Epidermal melanocyte (primary cell): ENCODE measurements around the gene REG4.

ENCODE experiments used
- DNase-seq: peaks from one replicate; pipeline ENCODE4 v3.0.0; 2011; ENCODE audit warnings: low spot score; ENCODE audit not compliant: insufficient read length

Gene REG4

DNA sequence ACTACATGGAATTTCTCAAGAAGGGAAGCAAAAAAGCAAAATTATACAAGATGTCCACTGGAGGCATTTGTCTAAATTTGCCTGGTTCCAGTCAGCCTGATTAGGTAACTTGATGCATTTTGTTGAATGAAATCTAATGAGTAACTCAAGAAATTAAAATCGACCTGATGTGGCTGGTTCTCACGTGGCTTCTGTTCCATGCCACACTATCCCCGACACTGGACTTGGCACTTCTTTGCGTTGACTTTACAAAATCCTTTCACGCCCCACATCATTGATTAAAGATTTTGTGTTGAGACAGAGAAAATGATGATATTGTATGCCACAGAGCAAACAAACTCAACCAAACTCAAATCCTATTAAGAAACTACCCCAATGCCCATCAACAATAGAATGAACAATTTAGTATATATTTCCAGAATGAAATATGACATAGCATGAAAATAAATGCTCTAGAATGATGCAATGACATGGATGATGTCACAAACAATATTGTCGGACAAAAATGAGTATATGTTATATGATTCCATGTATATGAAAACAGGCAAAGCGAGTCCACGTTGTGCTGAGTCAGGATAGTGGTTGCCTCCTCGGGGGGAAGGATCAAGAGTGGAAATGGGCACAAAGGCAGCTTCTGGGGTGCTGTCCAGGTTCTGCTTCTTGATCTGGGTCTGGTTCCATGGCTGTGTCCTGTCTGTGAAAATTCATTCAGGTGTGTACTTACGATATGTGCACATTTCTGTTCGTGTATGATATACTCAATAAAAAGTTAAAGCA lies 29.6 kb downstream of the REG4 start:
- DNase-seq, result no peak

DNA sequence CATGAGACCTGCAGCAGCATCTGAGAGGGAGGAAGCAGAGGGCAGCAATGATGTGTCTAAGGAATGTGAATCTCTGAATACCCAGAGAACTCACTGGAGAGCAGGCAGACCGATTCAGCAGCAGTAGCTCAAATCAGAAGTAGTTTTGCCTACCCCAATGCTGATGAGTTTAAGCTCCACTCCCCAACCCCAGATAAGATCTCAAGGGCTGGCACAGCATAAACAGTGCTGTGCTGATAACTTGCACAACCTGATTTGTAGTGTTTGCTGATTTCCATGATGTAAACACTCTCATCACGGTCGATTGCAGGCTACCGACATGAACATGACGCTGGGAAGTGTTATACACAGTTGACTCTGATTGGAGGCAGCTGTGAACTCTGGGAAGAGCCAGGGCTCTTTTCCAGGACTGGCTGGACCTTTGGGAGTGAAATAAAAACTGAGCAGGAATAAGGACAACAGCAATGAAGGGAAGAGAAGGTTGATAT lies 31.3 kb downstream of the REG4 start:
- no peak for DNase-seq

DNA sequence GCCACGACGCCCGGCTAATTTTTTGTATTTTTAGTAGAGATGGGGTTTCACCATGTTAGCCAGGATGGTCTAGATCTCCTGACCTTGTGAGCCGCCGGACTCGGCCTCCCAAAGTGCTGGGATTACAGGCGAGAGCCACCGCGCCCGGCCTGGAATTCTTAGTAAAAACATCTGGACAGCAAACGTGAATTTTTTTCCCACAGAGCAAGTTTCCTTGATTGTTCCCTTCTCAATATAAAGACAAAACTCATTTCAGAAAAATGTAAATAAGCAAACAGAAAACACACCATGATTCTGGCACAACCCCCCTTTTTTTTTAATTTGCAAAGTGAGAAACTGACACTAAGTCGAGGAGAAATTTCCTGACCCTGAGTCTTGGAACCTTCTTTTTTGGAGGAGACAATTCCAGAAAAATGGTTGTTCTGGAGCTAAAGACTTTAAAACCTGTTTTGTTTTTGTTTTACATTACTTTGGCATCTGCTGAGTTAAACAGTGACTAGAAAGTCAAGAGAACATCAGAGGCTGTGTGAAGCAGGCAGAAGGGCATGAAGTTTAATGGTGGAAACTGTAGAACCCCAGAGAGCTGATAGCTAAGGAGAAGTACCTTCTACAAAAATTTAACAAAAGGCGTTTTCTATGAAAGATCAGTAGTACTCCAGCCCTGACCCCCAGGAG lies 32.2 kb downstream of the REG4 start:
- DNase-seq, result no peak

DNA sequence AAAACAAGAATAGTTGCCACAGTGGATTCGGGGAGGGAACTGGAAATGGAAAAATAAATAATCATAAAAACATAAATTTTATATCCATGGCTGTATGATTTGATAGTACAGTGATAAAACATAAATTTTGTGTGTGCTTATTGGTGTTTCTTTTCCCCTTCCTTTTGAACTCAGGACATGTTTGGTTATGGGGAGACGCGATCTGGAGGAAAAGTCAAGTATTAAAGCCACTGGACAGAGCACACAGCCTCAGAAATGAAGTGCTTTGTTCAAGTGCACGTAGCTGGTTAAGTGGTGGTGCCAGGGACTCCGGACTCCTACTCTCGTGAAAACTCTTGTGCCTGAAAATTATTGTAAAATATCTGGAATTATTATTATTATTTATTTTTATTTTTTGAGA lies 32.9 kb downstream of the REG4 start:
- DNase-seq, result no peak

DNA sequence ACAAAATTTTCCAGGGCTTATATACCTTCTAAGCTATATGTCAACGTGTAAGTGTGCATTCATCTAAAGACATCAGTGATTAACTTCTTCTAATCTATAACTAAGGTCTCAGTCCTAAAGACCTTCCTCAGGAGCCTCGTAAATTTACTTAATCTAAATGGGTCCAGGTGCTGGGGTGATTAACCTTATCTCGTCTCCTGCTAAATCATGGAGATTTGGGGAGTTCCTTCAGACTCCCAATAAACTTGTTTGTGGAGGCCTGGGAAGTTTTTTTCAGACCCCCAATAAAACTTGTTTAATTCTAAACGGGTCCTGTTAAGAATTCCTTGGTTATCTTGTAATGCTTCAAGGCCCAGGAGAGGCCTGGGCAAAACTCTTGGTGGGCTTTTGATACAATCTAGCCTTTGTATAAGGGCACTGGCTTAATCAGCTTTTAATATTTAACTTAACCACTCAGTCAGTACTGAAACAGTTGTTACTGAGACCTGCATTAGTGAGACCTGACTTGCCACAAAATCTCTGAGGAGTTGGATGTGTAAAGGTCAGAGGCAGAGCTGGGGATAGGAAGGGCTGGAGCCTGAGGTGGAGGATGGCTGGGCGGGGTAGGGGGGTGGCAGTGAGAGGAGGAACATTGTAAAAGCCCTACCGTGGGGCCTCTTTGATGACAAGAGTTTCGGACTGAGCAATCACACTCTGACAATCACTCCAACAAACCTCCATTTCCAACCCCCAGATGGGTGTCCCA lies 36.3 kb downstream of the REG4 start:
- no peak for DNase-seq

DNA sequence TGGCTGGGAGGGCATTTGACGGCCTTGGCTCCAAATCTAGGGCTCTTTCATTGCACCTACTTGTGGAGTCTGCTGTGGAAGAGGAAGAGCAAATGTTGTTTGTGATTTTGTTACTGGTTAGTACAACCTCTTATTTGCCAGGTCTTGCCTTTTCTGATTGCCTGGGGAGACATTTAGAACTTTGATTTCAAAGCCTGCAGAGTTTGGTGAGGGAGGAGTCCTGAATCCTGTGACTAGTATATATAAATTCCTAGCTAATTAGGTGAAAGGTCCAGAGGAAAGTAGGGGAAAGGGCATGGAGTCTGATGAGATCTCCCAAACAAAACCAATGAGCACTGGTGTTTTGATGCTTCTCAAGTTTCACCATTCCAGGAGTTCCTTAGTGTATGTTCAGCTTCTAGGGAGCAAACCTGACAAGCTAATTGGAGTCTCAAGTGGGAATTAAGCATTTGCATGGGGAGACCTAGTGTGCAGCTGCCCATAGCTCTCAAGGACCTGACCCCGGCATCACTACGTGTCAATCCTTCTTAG lies 37.5 kb downstream of the REG4 start:
- DNase-seq, result peak; percentile 26

DNA sequence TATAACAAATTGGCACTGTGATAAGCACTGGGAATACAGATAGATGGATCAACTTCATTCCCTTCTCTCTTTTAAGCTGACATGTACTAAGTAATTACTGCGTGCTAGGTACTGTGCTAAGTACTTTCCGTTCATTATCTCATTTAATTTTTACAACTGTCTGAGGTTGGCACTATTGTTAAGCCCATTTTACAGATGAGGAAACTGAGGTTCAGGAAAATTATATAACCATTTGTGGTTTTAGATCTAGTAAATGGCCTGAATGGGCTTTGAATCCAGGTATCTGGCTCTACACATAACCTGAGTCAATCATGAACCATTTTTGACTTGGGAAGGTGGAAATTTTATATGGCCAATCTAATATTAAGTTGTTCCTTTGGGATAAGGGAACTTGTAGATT lies 39.0 kb downstream of the REG4 start:
- no peak for DNase-seq

DNA sequence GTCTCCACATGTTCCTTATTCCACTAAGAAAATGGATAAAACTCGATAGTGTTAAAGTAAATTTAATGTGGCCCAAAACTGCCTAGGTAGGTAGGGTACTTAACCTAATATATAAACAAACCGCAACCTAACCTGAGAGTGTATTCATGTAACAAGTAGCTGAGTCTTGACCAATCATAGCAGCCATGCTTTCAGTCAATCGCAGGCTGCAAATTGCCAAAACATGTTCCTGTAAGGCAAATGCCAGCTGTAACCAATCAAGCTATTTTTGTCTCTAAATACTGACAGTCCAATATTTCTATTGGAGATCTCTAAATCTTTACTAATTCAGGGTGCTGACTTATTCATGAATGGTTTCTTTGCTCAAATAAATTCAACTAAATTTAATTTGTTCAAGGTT lies 39.5 kb downstream of the REG4 start:
- peak; percentile 22 for DNase-seq

DNA sequence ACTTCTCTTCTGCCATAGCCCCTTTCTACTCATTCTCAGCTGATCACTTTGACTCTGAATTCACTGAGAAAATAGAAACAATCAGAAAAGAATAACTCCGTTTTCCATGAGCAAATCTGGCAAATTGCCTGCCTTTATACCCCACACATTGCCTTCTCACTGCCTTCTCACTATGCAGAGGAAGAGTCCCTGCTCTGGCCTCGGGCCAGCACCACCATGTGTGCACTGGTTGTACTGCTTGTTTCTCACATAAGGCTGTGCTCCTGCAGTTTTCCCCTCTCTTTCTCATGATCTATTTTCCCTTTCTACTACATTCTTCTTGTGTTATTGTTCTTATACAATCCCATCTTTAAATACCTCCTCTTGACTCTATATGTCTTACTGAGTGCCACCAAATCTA lies 40.2 kb downstream of the REG4 start:
- peak; percentile 29 for DNase-seq

DNA sequence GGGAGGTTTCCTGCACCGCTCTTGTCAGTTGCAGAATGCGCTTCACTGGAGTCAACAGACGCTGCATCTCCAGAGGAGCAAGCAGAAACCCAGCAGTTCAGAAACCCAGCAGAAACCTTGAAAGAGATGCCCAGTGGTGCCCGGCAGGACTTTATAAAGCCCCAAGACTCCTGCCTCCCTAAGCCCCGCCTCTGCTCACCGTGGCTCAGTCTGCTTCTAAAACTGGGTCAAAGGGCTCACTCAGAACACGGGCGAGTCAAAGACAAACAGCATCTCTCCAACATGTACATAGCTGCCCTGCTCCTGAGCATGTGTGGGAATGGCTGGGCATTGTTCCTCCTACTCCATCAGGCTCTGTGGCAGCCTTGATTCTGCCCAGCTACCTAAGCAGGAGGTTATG lies 42.5 kb downstream of the REG4 start, which contains the start of gene HMGCS2:
Gene HMGCS2 (minus strand): TSS at position 128 of the 400 bp plus-strand sequence. CDS start 61 bp downstream, at position 67.
- no peak for DNase-seq

DNA sequence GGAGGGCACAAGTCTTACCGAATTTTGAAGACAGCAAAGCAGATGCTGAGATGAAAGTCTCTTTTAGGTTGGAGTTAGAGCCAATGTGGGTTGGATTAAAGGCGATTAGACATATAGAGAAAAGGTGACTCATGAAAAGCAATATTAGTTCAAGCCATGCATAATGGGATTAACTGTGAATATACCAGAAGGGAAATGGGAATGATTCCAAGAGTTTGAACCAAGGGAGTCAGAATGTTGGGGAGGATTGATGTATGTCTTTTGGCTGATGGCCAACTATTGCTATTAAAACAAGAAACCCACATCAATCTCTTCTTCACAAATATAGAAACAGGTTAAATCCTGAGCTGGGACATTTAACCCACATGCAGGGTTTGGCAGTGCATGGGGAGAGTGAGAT lies 43.8 kb downstream of the REG4 start:
- DNase-seq, result no peak

DNA sequence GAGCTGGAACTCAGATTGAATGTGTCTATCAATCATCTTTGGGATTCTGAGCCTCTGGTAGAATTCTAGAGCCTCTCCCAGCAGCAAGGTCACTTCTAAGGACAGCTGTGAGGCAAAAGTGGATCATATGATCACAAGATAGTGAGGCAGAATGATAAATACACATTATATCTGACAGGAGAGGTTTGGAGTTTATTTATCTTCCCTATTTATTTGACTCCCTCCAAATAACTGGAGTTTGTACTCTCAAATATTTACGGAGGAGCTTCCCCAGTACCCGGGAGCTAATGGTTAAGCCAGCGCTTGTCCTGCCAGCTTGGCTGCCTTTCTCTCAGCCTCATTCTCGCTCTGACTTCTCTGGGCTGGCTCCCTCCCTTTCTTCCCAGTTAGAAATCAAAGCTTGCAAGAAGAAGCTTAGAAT lies 44.9 kb downstream of the REG4 start:
- DNase-seq, result no peak

DNA sequence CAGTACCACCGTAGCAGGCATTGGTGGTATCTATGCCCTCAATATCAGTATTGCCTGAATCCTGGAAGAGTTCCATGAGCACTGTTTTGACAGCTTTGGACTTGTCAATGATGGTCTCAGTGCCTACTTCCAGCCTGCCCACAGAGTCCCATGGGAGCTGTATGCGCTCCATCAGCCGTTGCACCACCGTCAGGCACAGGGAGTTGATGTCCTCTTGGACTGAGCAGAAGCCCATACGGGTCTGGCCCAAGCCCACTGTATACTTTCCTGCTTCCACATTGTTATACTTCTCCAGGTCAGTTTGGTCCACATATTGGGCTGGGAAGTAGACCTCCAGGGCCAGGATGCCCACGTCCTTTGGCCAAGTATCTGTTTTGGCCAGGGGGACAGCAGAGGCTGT lies 47.0 kb downstream of the REG4 start:
- no peak for DNase-seq

DNA sequence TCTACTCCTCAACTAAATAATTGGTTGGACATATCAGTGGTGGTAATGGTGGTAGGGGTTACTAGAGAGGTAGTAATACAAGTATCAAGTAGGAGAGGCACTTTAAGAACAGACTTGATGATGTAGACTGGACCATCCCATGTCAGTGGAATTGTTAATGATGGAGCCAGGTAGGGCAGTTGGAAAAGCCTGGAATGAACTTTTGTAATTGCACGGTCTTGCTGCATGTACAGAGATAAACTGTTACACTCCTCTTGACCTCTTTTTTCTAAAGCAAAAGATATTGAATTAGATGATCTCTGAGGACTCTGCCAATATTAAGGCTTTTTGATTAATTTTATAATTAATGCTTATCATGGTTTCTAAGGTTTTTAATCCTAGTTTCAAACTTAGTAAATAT lies 48.3 kb downstream of the REG4 start:
- no peak for DNase-seq

DNA sequence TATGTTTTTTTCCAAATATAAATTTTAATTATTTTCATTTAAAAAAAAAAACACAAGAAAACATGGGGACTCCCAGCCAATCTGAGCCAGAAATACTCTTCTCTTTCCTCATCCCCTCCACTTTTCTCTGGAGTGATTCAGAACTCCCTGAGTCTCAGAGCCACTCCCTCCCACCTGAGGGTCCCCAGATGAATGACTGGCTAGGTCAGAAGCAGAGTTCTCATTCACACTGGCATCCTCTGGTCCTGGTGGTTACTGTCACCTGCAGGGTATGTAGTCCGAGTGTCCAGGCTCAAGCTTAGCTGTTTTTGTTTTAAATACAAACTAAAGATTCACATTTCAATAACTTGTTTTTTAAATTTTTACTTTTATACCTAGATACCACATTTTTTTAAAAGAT lies 48.9 kb downstream of the REG4 start:
- DNase-seq, result no peak

DNA sequence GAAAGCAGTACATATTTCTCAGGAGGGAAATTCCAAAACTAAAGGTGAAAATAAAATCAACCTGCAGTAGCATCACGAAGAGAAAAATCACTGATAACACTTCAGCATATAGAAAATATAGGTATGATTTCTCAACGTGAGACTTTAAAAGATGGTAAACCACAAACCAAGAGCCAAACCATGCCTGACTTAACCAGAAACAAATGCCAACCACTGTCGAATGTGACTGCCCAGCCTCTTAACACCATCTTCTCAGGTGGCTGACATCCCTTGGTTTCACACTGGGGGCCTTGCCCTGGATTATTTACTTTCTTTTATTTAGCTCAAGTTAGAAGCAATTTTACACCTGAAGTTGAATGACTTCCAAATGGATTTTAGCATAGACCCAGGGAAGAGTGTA lies 52.7 kb downstream of the REG4 start:
- DNase-seq, result no peak

DNA sequence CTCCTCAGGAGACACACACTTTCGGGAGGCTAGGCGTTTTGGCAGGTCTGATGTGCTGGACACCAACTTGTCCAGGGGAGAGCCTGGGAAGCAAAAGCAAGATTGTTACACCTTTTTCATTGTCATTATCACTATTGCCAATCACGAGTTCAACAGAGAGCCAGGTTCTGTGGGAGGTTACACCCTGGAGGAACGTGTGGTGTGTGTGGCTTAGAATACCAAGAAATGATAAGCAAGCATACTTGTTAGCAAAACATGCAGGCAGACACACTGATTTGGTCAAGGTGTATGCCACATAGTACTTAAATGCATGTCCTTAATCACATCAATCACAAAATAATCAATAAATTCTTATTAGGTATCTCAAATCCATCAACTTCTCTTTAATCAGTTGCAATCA lies 58.7 kb downstream of the REG4 start:
- DNase-seq, result no peak

DNA sequence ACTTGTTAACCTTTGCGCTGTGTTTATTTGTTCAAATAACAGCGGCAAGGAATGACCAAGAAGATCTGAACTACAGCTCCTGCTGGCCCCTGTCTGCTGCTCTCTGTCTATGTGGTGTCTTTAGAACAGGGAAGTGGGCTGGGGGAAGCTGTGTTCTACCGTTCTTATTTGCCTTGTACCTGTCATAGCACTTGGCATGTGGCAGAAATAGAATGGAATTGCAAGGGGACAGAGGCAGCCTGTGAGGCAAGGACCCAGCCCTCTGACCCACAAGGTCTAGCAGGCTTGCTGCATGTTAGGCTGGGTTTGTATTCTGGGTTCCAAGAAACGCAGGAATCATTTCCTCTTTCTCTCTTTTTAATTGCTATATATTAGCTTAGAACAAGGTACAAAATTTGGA lies 63.2 kb downstream of the REG4 start:
- DNase-seq, result no peak

DNA sequence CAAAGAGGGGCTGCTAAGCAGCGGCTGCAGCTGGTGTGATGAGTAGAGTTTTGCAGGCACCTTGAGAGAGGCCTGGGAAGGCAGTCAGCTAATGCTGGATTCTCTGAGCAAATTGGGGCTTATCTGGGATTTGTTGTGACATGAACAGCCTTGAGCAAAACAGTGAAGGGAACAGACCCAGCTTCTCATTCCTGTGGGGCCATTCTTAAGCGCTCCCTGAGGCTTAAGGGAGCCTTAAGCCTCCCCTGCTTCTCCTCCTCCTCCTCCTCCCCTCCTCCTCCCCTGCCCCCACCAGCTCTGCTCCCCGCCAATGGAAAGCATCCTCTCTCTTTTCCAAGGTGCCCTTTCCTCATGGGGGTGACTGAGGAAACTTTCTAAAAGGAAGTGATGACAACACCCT lies 63.8 kb downstream of the REG4 start:
- no peak for DNase-seq

DNA sequence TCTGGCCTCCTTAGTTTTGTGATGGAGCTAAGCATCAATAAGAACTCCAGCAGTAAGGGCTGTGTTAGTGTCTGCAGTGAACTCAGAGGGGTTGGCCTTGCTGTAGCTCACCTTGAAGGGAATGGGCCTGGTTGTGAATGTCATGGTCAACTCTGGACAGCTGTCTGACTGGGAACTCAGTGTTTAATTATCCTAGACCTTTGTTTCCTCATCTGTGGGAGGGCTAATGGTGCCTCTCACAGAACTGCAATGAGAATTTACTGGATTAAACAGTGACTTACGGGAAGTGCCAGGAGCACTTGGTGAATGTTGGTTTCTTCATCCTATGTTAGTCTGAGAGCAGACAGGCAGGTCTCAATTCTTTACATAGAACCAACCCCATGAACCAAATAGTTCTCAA lies 66.2 kb downstream of the REG4 start:
- no peak for DNase-seq

DNA sequence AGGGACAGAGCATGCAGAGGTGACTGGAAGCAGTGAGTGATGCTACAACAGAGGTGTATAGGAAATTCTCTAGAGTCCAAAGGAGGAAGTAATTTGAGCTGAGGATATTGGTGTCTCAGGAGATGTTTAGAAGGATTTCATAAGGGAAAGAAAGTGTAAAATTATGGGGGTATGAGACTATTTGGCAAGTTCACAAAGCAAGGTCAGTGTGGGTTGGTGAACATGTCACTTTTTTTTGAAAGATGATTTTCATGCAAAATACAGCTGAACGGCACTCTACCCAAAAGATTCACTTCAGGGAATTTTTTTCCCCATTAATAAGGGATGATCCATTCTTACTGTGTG lies 66.7 kb downstream of the REG4 start:
- no peak for DNase-seq
